ENCODE results near the gene LILRA6. TPM values are rescaled to one million over a fixed set of nuclear protein-coding genes. Genes with fewer than 3 reads are reported as not detected.
"Not testable (repeated sequence)": the region's sequence is repeated elsewhere in the genome, so short reads cannot be mapped to it uniquely, and the experiment has no call there.

Gene LILRA6
- 1 to 10 TPM; 4.6 to 5.2 TPM for total RNA-seq

DNA sequence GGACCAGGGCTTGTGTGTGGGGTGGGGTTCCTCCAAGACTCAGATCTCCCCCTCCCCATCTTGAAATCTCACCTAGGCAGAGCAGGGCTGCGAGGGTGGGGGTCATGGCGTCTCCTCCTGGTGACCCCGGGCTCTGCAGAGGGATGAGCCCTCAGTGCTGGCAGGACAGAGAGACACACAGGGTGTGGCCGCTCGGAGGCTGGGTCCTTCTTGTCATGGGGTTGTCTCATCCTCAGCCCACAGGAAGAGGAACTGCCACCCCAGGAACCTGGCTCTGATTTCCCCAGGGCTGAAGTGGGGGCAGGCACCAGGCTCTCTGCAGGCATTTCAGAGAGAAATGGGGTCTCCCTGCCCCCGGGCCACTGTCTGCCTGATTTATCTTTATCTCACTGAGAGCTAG is at the start of gene LILRA6:
Gene LILRA6 (minus strand): TSS at position 145 of the 400 bp plus-strand sequence.
- ATAC-seq (ENCODE audit: insufficient number of reproducible peaks, low FRiP score, low read depth); H3K27me3 ChIP-seq (replicated peaks; ENCODE audit: insufficient read depth); H3K36me3 ChIP-seq; H3K4me3 ChIP-seq; H3K4me1 ChIP-seq (ENCODE audit: control insufficient read depth in 1 of 2, low read depth in 2 of 2); H3K9me3 ChIP-seq; DNase-seq (ENCODE audit: low spot score); H3K27ac ChIP-seq: not testable (repeated sequence)

DNA sequence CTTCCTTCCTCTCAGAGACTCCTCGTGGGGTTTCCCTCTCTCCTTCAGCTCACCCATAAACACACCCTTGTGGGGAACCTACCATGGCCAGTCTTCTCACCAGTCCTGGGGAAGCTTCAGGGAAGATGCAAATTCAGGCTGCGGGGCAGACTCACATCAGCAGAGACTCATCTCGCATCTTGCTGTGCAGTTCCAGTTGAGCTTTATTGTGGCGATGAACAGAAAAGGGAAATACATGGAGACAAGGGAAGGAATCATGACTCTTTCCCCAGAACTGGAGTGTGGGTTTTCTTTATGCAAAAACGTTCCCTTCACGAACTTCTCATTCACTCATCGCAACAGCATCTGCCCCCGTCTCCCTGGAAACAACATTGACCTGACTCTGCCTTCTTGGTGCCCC is 46.6 kb upstream of the LILRA6 start:
- not testable (repeated sequence) for H3K4me3 ChIP-seq; H3K36me3 ChIP-seq; H3K27me3 ChIP-seq (replicated peaks; ENCODE audit: insufficient read depth); H3K4me1 ChIP-seq (ENCODE audit: control insufficient read depth in 1 of 2, low read depth in 2 of 2); H3K9me3 ChIP-seq; DNase-seq (ENCODE audit: low spot score); H3K27ac ChIP-seq; ATAC-seq (ENCODE audit: insufficient number of reproducible peaks, low FRiP score, low read depth)

DNA sequence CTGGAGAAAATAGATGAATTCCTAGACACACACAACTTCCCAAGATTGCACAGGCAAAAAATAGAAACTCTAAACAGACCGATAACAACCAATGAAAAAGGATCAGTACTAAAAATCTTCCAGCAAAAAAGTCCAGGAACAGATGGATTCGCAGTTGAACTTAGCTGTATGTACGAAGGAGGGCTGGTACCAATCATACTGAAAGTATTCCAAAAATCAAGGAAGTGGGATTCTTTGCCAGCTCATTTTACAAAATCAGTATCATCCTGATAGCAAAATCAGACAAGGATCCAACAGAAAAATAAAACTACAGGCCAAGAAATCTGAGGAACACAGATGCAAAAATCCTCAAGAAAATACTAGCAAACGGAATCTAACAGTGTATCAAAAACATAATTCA is 44.9 kb upstream of the LILRA6 start:
- Histone ChIP-seq H3K4me3 (no peak overlapping the region), H3K27me3 (replicated peaks; ENCODE audit: insufficient read depth) (no peaks in the 10 kb centered on the region), H3K9me3 (no peaks in the 10 kb centered on the region), H3K27ac (no peak overlapping the region), H3K4me1 (ENCODE audit: control insufficient read depth in 1 of 2, low read depth in 2 of 2) (no peaks in the 10 kb centered on the region), H3K36me3 (no peaks in the 10 kb centered on the region)
- DNase-seq (ENCODE audit: low spot score) (no peak), ATAC-seq (ENCODE audit: insufficient number of reproducible peaks, low FRiP score, low read depth) (no peak)
- TF ChIP-seq, protein P1, sequence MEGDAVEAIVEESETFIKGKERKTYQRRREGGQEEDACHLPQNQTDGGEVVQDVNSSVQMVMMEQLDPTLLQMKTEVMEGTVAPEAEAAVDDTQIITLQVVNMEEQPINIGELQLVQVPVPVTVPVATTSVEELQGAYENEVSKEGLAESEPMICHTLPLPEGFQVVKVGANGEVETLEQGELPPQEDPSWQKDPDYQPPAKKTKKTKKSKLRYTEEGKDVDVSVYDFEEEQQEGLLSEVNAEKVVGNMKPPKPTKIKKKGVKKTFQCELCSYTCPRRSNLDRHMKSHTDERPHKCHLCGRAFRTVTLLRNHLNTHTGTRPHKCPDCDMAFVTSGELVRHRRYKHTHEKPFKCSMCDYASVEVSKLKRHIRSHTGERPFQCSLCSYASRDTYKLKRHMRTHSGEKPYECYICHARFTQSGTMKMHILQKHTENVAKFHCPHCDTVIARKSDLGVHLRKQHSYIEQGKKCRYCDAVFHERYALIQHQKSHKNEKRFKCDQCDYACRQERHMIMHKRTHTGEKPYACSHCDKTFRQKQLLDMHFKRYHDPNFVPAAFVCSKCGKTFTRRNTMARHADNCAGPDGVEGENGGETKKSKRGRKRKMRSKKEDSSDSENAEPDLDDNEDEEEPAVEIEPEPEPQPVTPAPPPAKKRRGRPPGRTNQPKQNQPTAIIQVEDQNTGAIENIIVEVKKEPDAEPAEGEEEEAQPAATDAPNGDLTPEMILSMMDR (IDR thresholded peaks at IDR 0.05) = no peak

DNA sequence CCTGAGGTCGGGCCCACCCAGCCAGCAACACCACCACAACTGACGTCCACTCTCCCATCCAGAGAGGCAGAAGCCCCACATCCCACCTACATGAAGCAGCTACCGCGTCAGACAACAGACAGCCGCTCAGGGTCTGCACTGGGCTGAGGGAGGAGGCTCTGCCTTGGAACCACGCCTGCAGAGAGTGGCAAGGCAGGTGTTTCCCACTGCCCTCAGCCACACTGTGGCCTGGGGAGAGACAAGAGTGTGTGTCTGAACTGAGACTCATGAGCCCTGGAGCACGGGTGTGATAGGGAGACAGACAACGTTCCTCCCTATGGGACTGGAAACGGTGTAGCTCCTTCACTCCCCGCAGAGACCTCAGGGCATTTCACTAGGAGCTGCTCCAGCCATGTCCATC is 43.7 kb upstream of the LILRA6 start:
- H3K9me3 ChIP-seq; H3K4me3 ChIP-seq; H3K4me1 ChIP-seq (ENCODE audit: control insufficient read depth in 1 of 2, low read depth in 2 of 2); H3K36me3 ChIP-seq; H3K27me3 ChIP-seq (replicated peaks; ENCODE audit: insufficient read depth); ATAC-seq (ENCODE audit: insufficient number of reproducible peaks, low FRiP score, low read depth); H3K27ac ChIP-seq; DNase-seq (ENCODE audit: low spot score): not testable (repeated sequence)

DNA sequence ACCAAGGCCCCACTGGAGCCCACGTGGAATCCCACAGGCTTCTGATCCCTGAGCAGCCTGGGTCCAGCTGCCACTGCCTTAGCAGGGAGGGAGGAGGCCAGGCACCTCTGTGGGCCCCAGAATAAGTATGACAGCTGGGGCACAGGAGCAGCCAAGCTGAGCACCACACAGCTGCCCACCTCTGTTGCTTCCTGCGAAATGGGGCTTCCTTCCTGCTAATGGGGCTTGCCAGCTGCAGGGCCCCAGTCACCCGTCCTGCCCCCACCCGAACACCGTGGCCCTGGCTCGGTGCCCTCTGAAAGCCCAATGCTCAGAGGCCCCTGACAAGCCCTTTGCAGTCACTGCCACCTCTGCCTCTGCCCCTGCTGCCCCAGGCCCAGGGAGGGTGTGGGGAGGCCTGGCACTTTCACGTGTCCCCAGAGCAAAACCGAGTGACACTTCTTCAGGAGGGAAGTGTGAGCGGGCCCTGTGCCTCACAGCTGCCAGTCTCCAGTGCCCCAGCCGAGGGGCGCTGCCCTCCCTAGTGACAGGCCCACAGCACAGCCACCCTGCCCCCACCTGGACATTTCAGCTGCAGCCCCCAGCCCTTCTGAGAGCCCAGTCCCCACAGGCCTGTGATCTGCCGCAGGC is 43.0 kb upstream of the LILRA6 start:
- not testable (repeated sequence) for H3K36me3 ChIP-seq; H3K4me1 ChIP-seq (ENCODE audit: control insufficient read depth in 1 of 2, low read depth in 2 of 2); H3K27me3 ChIP-seq (replicated peaks; ENCODE audit: insufficient read depth); DNase-seq (ENCODE audit: low spot score); H3K4me3 ChIP-seq; ATAC-seq (ENCODE audit: insufficient number of reproducible peaks, low FRiP score, low read depth); H3K9me3 ChIP-seq; H3K27ac ChIP-seq

DNA sequence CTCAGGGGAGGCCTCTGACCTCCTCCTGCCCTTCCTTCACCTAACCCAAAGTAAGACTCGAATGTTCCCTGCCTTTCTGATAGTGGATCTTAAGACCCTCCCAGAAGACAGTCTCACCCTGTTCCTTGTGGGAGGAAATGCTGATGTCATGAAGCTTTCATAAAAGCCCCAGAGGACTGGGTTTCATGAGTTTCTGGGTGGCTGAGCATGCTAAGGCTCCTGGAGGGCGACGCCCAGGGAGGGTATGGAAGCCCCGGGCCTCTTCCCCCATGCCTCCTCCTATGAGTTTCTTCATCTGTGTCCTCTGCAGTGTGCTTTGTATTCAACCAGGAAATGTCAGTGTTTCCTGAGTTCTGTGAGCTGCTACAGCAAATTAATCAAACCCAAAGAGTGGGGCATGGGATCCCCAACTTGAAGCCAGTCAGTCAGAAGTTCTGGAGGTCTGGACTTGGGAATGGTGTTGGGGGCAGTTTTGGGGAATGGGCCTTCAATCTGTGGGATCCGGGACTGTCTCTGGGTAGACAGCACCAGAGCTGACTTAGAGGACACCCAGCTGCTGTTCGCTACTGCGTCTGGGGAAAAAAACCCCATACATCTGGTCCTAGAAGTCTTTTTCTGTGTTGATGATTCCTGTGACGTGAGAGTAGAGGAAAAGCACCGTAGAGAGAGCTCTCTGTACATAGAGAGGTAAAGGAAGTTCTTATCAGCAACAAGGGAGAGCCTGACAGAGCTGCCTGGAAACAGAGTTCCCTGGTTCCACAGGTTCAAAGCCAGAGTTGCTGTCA is 40.3 kb upstream of the LILRA6 start:
- no peaks in the 10 kb centered on the region for H3K36me3 ChIP-seq
- DNase-seq (ENCODE audit: low spot score) (no peak), ATAC-seq (ENCODE audit: insufficient number of reproducible peaks, low FRiP score, low read depth) (no peak)
- no peak overlapping the region for H3K27ac ChIP-seq
- no peaks in the 10 kb centered on the region for H3K9me3 ChIP-seq
- no peak overlapping the region for H3K4me3 ChIP-seq
- TF ChIP-seq, protein P1 (IDR thresholded peaks at IDR 0.05) = no peak
- H3K27me3 ChIP-seq (replicated peaks; ENCODE audit: insufficient read depth) = no peaks in the 10 kb centered on the region
- no peaks in the 10 kb centered on the region for H3K4me1 ChIP-seq (ENCODE audit: control insufficient read depth in 1 of 2, low read depth in 2 of 2)

DNA sequence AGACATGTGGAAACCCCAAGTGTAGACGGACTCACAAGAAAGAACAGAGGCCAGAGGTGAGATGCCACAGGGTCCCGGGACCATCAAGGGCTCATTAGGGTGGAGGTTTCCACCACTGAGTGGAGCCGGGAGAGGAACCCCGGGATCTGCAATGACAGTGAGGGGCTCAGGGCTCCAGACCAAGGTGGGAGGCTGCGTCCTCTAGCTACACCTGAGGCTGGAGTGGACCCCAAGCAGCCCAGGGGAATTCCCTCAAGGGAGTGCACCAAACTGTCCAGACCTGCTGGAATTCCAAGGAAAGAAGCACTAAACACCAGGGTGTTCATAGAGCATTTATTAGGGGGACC is 39.1 kb upstream of the LILRA6 start:
- not testable (repeated sequence) for H3K4me1 ChIP-seq (ENCODE audit: control insufficient read depth in 1 of 2, low read depth in 2 of 2); ATAC-seq (ENCODE audit: insufficient number of reproducible peaks, low FRiP score, low read depth); H3K27ac ChIP-seq; H3K27me3 ChIP-seq (replicated peaks; ENCODE audit: insufficient read depth); H3K4me3 ChIP-seq; H3K9me3 ChIP-seq; H3K36me3 ChIP-seq; DNase-seq (ENCODE audit: low spot score)

All from thoracic aorta (tissue), 2 donors.